Activated T-cell treated with anti-CD3 and anti-CD28 coated beads, Interleukin-2, amount 50 U/mL, for 24 hours (primary cell): ENCODE measurements around the gene CIROP.

ENCODE experiments used
- DNase-seq: peaks from one replicate; pipeline ENCODE4 v3.0.0-alpha.2; 2020
- H3K27ac Mint-ChIP-seq: 2 replicates; pipeline ENCODE4 v1.8.0; 2020; ENCODE audit warnings: mild to moderate bottlenecking, mixed read lengths
- H3K27me3 Mint-ChIP-seq: 2 replicates; pipeline ENCODE4 v1.8.0; 2020; ENCODE audit warnings: mixed read lengths
- H3K36me3 Mint-ChIP-seq: 2 replicates; pipeline ENCODE4 v1.8.0; 2020; ENCODE audit warnings: low read depth, mixed read lengths
- H3K4me1 Mint-ChIP-seq: 2 replicates; pipeline ENCODE4 v1.8.0; 2020; ENCODE audit warnings: low read depth, mixed read lengths
- H3K4me3 Mint-ChIP-seq: 2 replicates; pipeline ENCODE4 v1.8.0; 2020; ENCODE audit warnings: mild to moderate bottlenecking, moderate library complexity, mixed read lengths
- H3K9me3 Mint-ChIP-seq: 2 replicates; pipeline ENCODE4 v1.8.0; 2020; ENCODE audit warnings: mixed read lengths

CIROP gene

DNA sequence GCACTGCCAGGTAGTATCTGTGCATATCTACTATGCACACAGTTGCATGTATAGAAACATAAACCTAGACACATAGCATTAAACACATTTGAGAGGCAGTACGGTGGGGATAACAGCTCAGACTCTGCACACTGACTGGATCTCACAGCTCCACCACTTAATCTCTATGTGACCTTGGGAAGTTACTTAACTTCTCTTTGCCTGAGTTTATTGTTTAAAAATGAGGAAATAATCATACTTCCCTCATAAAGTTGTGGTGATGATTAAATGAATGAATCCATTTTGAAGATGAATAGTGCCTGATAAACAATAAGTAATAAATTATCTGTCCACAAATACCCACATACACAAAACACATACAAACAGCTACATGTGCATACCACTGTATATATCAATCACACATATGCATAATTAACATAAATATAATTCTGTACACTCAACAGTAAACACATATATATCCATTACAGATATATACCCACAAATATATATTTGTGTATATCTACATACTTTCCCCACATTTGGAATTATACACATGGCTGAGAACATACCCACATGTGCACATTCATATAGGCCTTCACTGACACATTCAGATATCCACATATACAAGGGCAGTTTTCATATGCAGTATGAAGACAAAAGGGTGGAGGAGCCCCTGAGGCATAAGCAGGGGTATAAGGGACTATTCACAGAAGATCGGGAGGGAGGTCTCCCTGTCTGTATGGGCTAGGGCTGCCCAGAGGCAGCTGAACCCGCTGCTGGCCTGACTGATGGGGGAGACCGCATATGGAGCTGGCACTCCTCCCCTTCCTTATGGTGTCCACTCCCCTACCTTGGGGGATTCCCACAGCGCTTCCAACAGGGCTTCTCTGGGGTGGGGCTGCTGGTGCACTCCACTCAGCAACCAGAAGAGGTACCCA, 53.4 kb downstream of the CIROP start:
- no peak for DNase-seq
- no peaks in the 10 kb centered on the region for H3K9me3 Mint-ChIP-seq
- no peak overlapping the region for H3K27ac Mint-ChIP-seq
- H3K27me3 Mint-ChIP-seq = peaks cover 2% of the 10 kb centered on the region
- no peak overlapping the region for H3K4me3 Mint-ChIP-seq
- H3K4me1 Mint-ChIP-seq = peaks cover 8% of the 10 kb centered on the region
- no peaks in the 10 kb centered on the region for H3K36me3 Mint-ChIP-seq
